HepG2 (cell line): ENCODE measurements around the gene ZDHHC14. TPM values are rescaled to one million over a fixed set of nuclear protein-coding genes. Genes with fewer than 3 reads are reported as not detected.

ENCODE experiments used
- FOXO1 ChIP-seq: sonication (generic); formaldehyde crosslinking; IDR thresholded peaks from 2 replicates; pipeline ENCODE4 v1.4.0; 2020; ENCODE audit warnings: missing genetic modification reagents
- KDM1A ChIP-seq: IDR thresholded peaks from 2 replicates; pipeline ENCODE4 v1.6.1; 2016; ENCODE audit warnings: missing compliant biosample characterization
- RAD51 ChIP-seq: fragments of 450-650 bp; IDR thresholded peaks from 2 replicates; pipeline ENCODE4 v1.6.1; 2016; ENCODE audit warnings: borderline replicate concordance
- RFXANK ChIP-seq: IDR thresholded peaks from 2 replicates; pipeline ENCODE4 v1.6.1; 2016
- SMC3 ChIP-seq: IDR thresholded peaks from 2 replicates; pipeline ENCODE4 v1.6.1; 2011; ENCODE audit warnings: low read length, improper control_type of control experiment
- THAP11 ChIP-seq: IDR thresholded peaks from 2 replicates; pipeline ENCODE4 v1.6.1; 2016; ENCODE audit warnings: missing biosample characterization, missing genetic modification reagents
- ZBTB34 ChIP-seq: sonication (generic); formaldehyde crosslinking; IDR thresholded peaks from 2 replicates; pipeline ENCODE4 v1.8.0; 2022; ENCODE audit warnings: mild to moderate bottlenecking, missing genetic modification reagents
- ZC3H4 ChIP-seq: sonication (generic); formaldehyde crosslinking; IDR thresholded peaks from 2 replicates; pipeline ENCODE4 v1.4.0; 2020; ENCODE audit warnings: missing genetic modification reagents, borderline replicate concordance
- ZMAT3 ChIP-seq: sonication (generic); formaldehyde crosslinking; conservative IDR thresholded peaks from 2 replicates; pipeline ENCODE4 v1.7.0; 2021; ENCODE audit warnings: missing genetic modification reagents
- ZNF24 ChIP-seq: fragments of 450-650 bp; IDR thresholded peaks from 2 replicates; pipeline ENCODE4 v1.6.1; 2017; ENCODE audit warnings: antibody characterized with exemption, mild to moderate bottlenecking
- ZNF264 ChIP-seq: sonication (generic); formaldehyde crosslinking; IDR thresholded peaks from 2 replicates; pipeline ENCODE4 v1.4.0; 2020; ENCODE audit warnings: missing genetic modification reagents
- ZNF33A ChIP-seq: sonication (generic); formaldehyde crosslinking; IDR thresholded peaks from 2 replicates; pipeline ENCODE4 v1.5.1; 2020; ENCODE audit warnings: missing genetic modification reagents, mild to moderate bottlenecking, moderate library complexity, borderline replicate concordance
- ZNF430 ChIP-seq: sonication (generic); formaldehyde crosslinking; IDR thresholded peaks from 2 replicates; pipeline ENCODE4 v1.9.0; 2021; ENCODE audit warnings: mild to moderate bottlenecking, missing genetic modification reagents
- ZNF749 ChIP-seq: sonication (generic); formaldehyde crosslinking; IDR thresholded peaks from 2 replicates; pipeline ENCODE4 v1.8.0; 2022; ENCODE audit warnings: mild to moderate bottlenecking, missing genetic modification reagents, moderate library complexity, borderline replicate concordance
- ZNF83 ChIP-seq: sonication (generic); formaldehyde crosslinking; IDR thresholded peaks from 2 replicates; pipeline ENCODE4 v1.4.0; 2020; ENCODE audit warnings: missing genetic modification reagents, mild to moderate bottlenecking, borderline replicate concordance
- polyA plus RNA-seq, 8 experiments: library from polyadenylated mRNA; depleted of rRNA in 3 of 8; stranded (reverse) in 7 of 8; unstranded in 1 of 8; fragments of >200 nt; fragmentation: Illumina TruSeq in 4 of 8; extraction: Trizol in 4 of 8; gene quantifications; 2 replicates each; pipeline versions ENCODE4 v1.2.1 to v1.2.3, GENCODE V29; 2011 to 2016; ENCODE audit warnings: low read depth in 4 of 8, missing spikeins in 1 of 8, mixed read lengths in 1 of 8; ENCODE audit not compliant: insufficient read depth in 1 of 8
- total RNA-seq, 5 experiments: library from RNA; depleted of rRNA; stranded (reverse); fragments of >200 nt; fragmentation: Illumina TruSeq; extraction: Trizol; gene quantifications; 2 replicates each; pipeline ENCODE4 v1.2.3, GENCODE V29; 2016; ENCODE audit warnings: low read depth in 1 of 5
- TF ChIP-seq, protein P1 (sequence below): sonication (generic); formaldehyde crosslinking; IDR thresholded peaks from 2 replicates; pipeline ENCODE4 v1.8.0; 2022; ENCODE audit warnings: missing genetic modification reagents, mild to moderate bottlenecking, inconsistent platforms, borderline replicate concordance
- TF ChIP-seq, protein P2 (sequence below): sonication (generic); formaldehyde crosslinking; IDR thresholded peaks from 2 replicates; pipeline ENCODE4 v1.5.0; 2020; ENCODE audit warnings: missing genetic modification reagents
- TF ChIP-seq, protein P3 (sequence below), 2 experiments: sonication (generic) in 1 of 2; formaldehyde crosslinking in 1 of 2; IDR thresholded peaks; 2 replicates each; pipeline versions ENCODE4 v1.4.0 to v1.6.1; 2018 to 2020; ENCODE audit warnings: missing genetic modification reagents in 2 of 2, borderline replicate concordance in 1 of 2, low read depth in 1 of 2, mild to moderate bottlenecking in 1 of 2, missing biosample characterization in 1 of 2
- TF ChIP-seq, protein P4 (sequence below): sonication (generic); formaldehyde crosslinking; IDR thresholded peaks from 2 replicates; pipeline ENCODE4 v1.5.0; 2020; ENCODE audit warnings: missing genetic modification reagents

Gene ZDHHC14
- total and polyA plus RNA-seq, 2 of the 13 experiments (the other 11 are each of a cell fraction or from before 2014, with no cell fraction given), result 3.7 to 9.5 TPM

DNA sequence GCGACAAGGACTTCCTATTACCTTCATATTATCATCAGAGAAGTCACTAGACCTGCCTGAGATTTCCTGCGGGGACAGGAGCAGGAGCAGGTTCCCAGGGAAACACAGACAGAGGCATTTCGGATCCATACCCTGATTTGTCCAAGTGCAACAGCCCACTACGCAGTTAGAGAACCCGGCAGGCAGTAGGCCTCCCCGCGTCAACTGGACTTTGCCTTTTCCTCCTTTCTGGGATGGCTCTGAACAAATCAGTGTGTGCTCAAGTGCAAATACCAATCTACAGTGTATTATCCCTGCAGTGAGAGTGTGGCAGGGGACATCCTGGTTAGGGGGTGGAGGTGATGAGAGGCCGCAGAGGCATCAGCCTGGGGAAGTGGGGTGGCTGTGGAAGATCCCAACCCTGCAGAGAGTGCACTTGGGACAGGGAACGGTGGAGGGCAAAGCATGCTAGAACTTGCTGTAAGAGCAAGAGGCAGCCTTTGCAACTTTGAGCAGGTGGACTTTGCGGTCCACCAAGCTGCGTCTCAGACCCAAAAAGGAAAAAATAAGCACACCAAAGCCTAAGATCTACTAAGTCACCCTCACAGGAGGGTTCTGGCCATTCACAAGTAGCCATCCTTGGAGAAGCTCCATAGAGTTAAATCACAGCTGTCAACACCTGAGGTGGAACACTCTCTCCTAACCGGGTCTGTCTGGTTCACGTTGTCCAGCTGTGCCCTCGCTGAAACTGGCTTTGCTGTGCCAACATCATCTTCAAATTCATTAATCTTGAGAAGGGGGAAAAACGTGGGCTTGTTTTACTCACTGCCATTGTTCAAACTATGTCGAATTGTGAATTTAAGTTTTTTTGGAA is 159.1 kb downstream of the ZDHHC14 start (continued):
- TF ChIP-seq THAP11, result peak; percentile 69; the same call in 1 of the 2 replicates
- TF ChIP-seq ZNF24, result 0 out of 2 replicates have a peak, but pooled peaks have one; percentile 63
- TF ChIP-seq ZNF430 (CRISPR knock-in tag), result peak; percentile 86; the same call in 1 of the 2 replicates
- TF ChIP-seq ZNF264 (CRISPR knock-in tag), result peak; percentile 96; the same call in 1 of the 2 replicates
- peak; percentile 90 for TF ChIP-seq KDM1A (CRISPR knock-in tag)
- no peak for TF ChIP-seq ZNF749 (CRISPR knock-in tag)
- TF ChIP-seq, protein P1, sequence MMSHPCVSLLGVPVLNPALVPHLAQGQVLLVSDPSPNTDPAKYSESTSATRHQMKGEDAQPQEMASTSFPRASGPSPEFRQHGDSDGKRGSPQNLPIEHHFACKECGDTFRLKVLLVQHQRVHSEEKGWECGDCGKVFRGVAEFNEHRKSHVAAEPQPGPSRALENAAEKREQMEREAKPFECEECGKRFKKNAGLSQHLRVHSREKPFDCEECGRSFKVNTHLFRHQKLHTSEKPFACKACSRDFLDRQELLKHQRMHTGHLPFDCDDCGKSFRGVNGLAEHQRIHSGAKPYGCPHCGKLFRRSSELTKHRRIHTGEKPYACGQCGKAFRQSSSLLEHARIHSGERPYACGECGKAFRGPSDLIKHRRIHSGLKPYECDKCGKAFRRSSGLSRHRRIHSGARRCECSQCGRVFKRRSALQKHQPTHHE (CRISPR knock-in tag), result no peak
- TF ChIP-seq ZNF83 (CRISPR knock-in tag), result no peak
- TF ChIP-seq, protein P2, sequence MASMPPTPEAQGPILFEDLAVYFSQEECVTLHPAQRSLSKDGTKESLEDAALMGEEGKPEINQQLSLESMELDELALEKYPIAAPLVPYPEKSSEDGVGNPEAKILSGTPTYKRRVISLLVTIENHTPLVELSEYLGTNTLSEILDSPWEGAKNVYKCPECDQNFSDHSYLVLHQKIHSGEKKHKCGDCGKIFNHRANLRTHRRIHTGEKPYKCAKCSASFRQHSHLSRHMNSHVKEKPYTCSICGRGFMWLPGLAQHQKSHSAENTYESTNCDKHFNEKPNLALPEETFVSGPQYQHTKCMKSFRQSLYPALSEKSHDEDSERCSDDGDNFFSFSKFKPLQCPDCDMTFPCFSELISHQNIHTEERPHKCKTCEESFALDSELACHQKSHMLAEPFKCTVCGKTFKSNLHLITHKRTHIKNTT (CRISPR knock-in tag), result no peak
- peak; percentile 70; the same call in 1 of the 2 replicates for TF ChIP-seq FOXO1 (CRISPR knock-in tag)
- TF ChIP-seq ZNF33A (CRISPR knock-in tag), result no peak
- TF ChIP-seq, protein P3, sequence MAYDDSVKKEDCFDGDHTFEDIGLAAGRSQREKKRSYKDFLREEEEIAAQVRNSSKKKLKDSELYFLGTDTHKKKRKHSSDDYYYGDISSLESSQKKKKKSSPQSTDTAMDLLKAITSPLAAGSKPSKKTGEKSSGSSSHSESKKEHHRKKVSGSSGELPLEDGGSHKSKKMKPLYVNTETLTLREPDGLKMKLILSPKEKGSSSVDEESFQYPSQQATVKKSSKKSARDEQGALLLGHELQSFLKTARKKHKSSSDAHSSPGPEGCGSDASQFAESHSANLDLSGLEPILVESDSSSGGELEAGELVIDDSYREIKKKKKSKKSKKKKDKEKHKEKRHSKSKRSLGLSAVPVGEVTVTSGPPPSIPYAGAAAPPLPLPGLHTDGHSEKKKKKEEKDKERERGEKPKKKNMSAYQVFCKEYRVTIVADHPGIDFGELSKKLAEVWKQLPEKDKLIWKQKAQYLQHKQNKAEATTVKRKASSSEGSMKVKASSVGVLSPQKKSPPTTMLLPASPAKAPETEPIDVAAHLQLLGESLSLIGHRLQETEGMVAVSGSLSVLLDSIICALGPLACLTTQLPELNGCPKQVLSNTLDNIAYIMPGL (CRISPR knock-in tag; IDR thresholded peaks at IDR 0.05; ENCODE audit: borderline replicate concordance in 1 of 2, low read depth in 1 of 2), result peak; percentile 78 to 79
- no peak for TF ChIP-seq RFXANK (CRISPR knock-in tag)
- peak; percentile 87 for TF ChIP-seq ZBTB34 (CRISPR knock-in tag)
- no peak for TF ChIP-seq ZC3H4 (CRISPR knock-in tag)
- TF ChIP-seq, protein P4, sequence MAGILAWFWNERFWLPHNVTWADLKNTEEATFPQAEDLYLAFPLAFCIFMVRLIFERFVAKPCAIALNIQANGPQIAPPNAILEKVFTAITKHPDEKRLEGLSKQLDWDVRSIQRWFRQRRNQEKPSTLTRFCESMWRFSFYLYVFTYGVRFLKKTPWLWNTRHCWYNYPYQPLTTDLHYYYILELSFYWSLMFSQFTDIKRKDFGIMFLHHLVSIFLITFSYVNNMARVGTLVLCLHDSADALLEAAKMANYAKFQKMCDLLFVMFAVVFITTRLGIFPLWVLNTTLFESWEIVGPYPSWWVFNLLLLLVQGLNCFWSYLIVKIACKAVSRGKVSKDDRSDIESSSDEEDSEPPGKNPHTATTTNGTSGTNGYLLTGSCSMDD (CRISPR knock-in tag), result no peak
- TF ChIP-seq ZMAT3 (CRISPR knock-in tag), result no peak
- TF ChIP-seq SMC3, result peak; percentile 74; the same call in 1 of the 2 replicates
- TF ChIP-seq RAD51, result no peak
